CD4-positive, CD25-positive, alpha-beta regulatory T cell (primary cell): ENCODE data around the gene MCC. TPM values are rescaled to one million over a fixed set of nuclear protein-coding genes. Genes with fewer than 3 reads are reported as not detected.

Source experiments
- ATAC-seq, 2 donors: fragments of 150-1000 bp; cut with Tn5 transposase; one replicate each; pipeline ENCODE4 v1.10.0; 2021; ENCODE audit warnings: low read depth in 2 of 2, moderate number of reproducible peaks in 2 of 2, moderate library complexity in 1 of 2
- DNase-seq, 3 donors: peaks; one replicate each; pipeline versions ENCODE4 v3.0.0 to v3.0.0-alpha.2; 2012 to 2022; ENCODE audit warnings: mixed read lengths in 1 of 3
- H3K27ac ChIP-seq: one replicate; pipeline ENCODE4 v1.7.0; 2013; ENCODE audit warnings: mild to moderate bottlenecking, low read length; ENCODE audit not compliant: insufficient read depth, poor library complexity, severe bottlenecking
- H3K27me3 ChIP-seq: one replicate; pipeline ENCODE4 v1.7.0; 2013; ENCODE audit warnings: low read length; ENCODE audit not compliant: control insufficient read depth, insufficient read depth
- H3K36me3 ChIP-seq: one replicate; pipeline ENCODE4 v1.7.0; 2013; ENCODE audit warnings: mild to moderate bottlenecking, low read length, moderate library complexity; ENCODE audit not compliant: control insufficient read depth, insufficient read depth
- H3K4me1 ChIP-seq: 2 replicates; pipeline ENCODE4 v1.7.0; 2013; ENCODE audit warnings: mild to moderate bottlenecking, low read length; ENCODE audit not compliant: insufficient read depth, control insufficient read depth, poor library complexity, severe bottlenecking
- H3K4me3 ChIP-seq: one replicate; pipeline ENCODE4 v1.7.0; 2013; ENCODE audit warnings: low read depth, mild to moderate bottlenecking, low read length, moderate library complexity
- H3K9me3 ChIP-seq, 2 experiments: 1 replicate in 1 of 2; 2 replicates in 1 of 2; pipeline ENCODE4 v1.7.0; 2013; ENCODE audit warnings: low read length in 2 of 2, mild to moderate bottlenecking in 1 of 2, moderate library complexity in 1 of 2; ENCODE audit not compliant: control insufficient read depth in 2 of 2
- H3K27ac Mint-ChIP-seq, 3 donors: one replicate each; pipeline ENCODE4 v1.8.0; 2020 to 2022; ENCODE audit warnings: mild to moderate bottlenecking in 3 of 3, mixed read lengths in 3 of 3, moderate library complexity in 2 of 3
- H3K27me3 Mint-ChIP-seq: one replicate; pipeline ENCODE4 v1.8.0; 2022; ENCODE audit warnings: mild to moderate bottlenecking, mixed read lengths
- H3K36me3 Mint-ChIP-seq: one replicate; pipeline ENCODE4 v1.8.0; 2020; ENCODE audit warnings: mixed read lengths
- H3K4me1 Mint-ChIP-seq, 4 donors: one replicate each; pipeline ENCODE4 v1.8.0; 2020 to 2022; ENCODE audit warnings: mixed read lengths in 4 of 4, mild to moderate bottlenecking in 1 of 4
- H3K4me3 Mint-ChIP-seq, 4 donors: one replicate each; pipeline ENCODE4 v1.8.0; 2020 to 2022; ENCODE audit warnings: mild to moderate bottlenecking in 4 of 4, mixed read lengths in 4 of 4, moderate library complexity in 3 of 4
- H3K9me3 Mint-ChIP-seq, 7 donors: one replicate each; pipeline ENCODE4 v1.8.0; 2020 to 2022; ENCODE audit warnings: mixed read lengths in 7 of 7, mild to moderate bottlenecking in 3 of 7, moderate library complexity in 2 of 7
- polyA plus RNA-seq, 4 donors: library from polyadenylated mRNA; unstranded; fragments of 300-500 nt; fragmentation: Illumina TruSeq; gene quantifications; one replicate each; pipeline ENCODE4 v1.2.3, GENCODE V29; 2021
- total RNA-seq: library from RNA; stranded (reverse); gene quantifications from one replicate; pipeline ENCODE4 v1.2.3, GENCODE V29; 2022

Gene MCC
- total and polyA plus RNA-seq, 5 donors from 2014 or later: 0.47 to 11.1 (median 3.4) TPM

DNA sequence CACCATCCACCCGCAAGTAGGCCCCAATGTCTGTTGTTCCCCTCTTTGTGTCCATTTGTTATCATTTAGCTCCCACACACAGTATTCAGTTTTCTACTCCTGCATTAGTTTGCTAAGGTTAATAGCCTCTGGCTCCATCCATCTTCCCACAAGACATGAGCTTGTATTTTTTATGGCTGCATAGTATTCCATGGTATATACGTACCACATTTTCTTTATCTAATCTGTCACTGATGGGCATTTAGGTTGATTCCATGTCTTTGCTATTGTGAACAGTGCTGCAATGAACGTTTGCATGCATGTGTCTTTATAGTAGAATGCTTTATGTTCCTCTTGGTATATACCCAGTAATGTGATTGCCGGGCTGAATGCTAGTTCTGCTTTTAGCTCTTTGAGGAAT is 361.2 kb downstream of the MCC start:
- peaks cover under 1% of the 10 kb centered on the region for H3K36me3 ChIP-seq
- Mint-ChIP-seq H3K4me3 (no peak overlapping the region), H3K36me3 (peaks cover 9% of the 10 kb centered on the region), H3K27me3 (peaks cover 15% of the 10 kb centered on the region), H3K9me3 (peaks cover 0 to 9% (median 5%) of the 10 kb centered on the region in 7 donors), H3K27ac (no peak overlapping the region), H3K4me1 (no peaks in the 10 kb centered on the region)
- H3K4me1 ChIP-seq: no peaks in the 10 kb centered on the region
- DNase-seq: no peak
- H3K27ac ChIP-seq: no peak overlapping the region
- peaks cover 2% of the 10 kb centered on the region for H3K27me3 ChIP-seq
- H3K9me3 ChIP-seq: no peaks in the 10 kb centered on the region
- no peak for ATAC-seq
- no peak overlapping the region for H3K4me3 ChIP-seq

DNA sequence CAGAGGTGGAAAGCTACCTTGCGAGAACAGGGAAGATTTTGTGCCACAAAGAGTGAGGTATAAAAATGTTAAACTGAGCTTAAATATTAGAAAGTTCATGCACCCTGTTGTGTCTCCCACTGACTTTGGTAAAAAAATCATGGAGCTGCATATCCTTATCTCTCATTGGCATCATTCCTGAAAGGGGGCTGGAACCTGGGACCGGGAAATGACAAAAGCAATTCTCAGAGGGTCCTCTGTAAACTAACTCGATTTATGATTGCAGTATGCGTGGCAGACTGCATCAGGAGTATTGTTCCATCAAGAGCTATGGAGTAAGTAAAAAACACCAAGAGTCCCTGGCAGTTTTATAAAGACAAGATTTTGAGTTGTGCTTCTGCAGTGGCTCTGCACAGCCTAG is 362.9 kb downstream of the MCC start:
- no peaks in the 10 kb centered on the region for H3K9me3 ChIP-seq
- Mint-ChIP-seq H3K36me3 (peaks cover 9% of the 10 kb centered on the region), H3K27ac (no peak overlapping the region), H3K27me3 (peaks cover 6% of the 10 kb centered on the region), H3K4me3 (no peak overlapping the region), H3K4me1 (no peaks in the 10 kb centered on the region), H3K9me3 (peaks cover 0 to 9% (median 4%) of the 10 kb centered on the region in 7 donors)
- no peak overlapping the region for H3K27ac ChIP-seq
- no peak for DNase-seq
- H3K4me1 ChIP-seq: no peaks in the 10 kb centered on the region
- peaks cover 2% of the 10 kb centered on the region for H3K27me3 ChIP-seq
- no peak for ATAC-seq
- H3K36me3 ChIP-seq: peaks cover 2% of the 10 kb centered on the region
- H3K4me3 ChIP-seq: no peak overlapping the region

DNA sequence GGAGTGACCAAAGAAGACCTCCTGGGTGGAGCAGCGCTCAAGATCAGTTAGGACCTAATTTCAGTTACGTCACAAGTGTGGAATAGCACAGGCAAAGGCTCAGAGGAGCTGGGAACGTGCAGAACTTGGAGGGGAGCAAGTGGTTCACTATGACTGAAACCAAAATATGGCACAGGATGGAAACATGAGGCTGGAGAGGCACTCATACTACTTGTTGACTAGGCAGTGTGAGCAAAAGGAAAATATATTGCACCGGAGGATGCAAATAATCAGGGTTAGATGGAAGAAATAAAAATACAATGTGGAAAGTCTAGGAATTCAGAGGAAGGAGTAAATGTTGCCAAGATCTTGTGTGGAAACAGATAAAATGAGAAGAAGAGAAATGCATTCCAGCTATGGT is 363.3 kb downstream of the MCC start:
- DNase-seq: no peak
- no peaks in the 10 kb centered on the region for H3K4me1 Mint-ChIP-seq

DNA sequence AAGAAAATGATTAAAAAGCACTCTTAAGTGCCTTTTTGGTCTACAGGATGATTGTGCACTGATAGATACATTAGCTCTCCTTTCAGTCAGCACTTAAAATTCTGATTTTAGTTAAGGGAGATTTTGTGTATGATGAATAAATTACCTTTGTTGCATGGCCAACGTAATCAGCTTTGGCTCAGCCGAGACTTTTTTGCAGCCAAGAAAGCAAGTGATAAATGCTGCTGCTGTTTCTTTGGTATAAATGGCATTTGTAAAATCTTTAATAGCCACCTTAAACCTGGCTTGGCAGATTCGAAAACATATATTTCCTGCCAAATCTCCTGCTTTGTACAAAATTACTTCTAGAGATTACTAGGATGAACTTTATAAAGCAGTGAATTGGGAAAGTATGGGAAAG is 364.0 kb downstream of the MCC start:
- no peak overlapping the region for H3K27ac Mint-ChIP-seq
- Histone ChIP-seq H3K4me1 (no peaks in the 10 kb centered on the region), H3K4me3 (no peak overlapping the region), H3K9me3 (no peaks in the 10 kb centered on the region), H3K27me3 (peaks cover 2% of the 10 kb centered on the region), H3K27ac (no peak overlapping the region), H3K36me3 (peaks cover 2% of the 10 kb centered on the region)
- ATAC-seq: no peak
- peaks cover 0 to 9% (median 3%) of the 10 kb centered on the region in 7 donors for H3K9me3 Mint-ChIP-seq
- H3K4me3 Mint-ChIP-seq: no peak overlapping the region
- no peak for DNase-seq
- peaks cover 9% of the 10 kb centered on the region for H3K36me3 Mint-ChIP-seq
- H3K4me1 Mint-ChIP-seq: no peaks in the 10 kb centered on the region
- peaks cover 6% of the 10 kb centered on the region for H3K27me3 Mint-ChIP-seq

More for the DNA sequence above, 363.3 kb downstream of the MCC start:
- no peaks in the 10 kb centered on the region for H3K9me3 ChIP-seq
- H3K4me3 ChIP-seq: no peak overlapping the region
- Mint-ChIP-seq H3K4me3 (no peak overlapping the region), H3K27me3 (peaks cover 6% of the 10 kb centered on the region), H3K36me3 (peaks cover 9% of the 10 kb centered on the region), H3K27ac (peak overlapping the region in 1 of 3 donors; percentile 27), H3K9me3 (peaks cover 0 to 9% (median 4%) of the 10 kb centered on the region in 7 donors)
- H3K36me3 ChIP-seq: peaks cover 2% of the 10 kb centered on the region
- H3K27ac ChIP-seq: no peak overlapping the region
- no peak for ATAC-seq
- H3K27me3 ChIP-seq: peaks cover 2% of the 10 kb centered on the region
- H3K4me1 ChIP-seq: no peaks in the 10 kb centered on the region

DNA sequence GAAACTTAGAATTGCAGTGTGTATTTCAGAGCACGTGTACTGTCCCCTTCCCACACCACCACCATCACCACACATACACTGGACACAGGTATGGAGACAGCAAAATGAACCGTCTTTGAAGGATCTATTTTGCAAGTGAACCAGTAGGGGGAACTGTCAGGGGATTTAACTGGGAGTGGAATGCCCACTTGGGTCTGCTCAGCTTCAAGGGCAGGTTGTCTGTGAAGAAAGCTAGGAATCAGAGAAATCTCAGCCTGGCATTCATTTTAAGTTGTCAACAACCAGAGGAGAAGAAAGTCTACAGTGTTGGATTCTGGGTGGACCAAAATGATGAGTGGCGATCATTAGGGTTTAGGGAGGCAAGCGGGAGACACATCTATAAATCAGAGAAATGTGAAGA is 364.6 kb downstream of the MCC start:
- no peaks in the 10 kb centered on the region for H3K9me3 ChIP-seq
- Mint-ChIP-seq H3K4me3 (no peak overlapping the region), H3K4me1 (no peaks in the 10 kb centered on the region), H3K9me3 (peaks cover 0 to 9% (median 0%) of the 10 kb centered on the region in 7 donors), H3K36me3 (peaks cover 9% of the 10 kb centered on the region), H3K27ac (no peak overlapping the region), H3K27me3 (peaks cover 6% of the 10 kb centered on the region)
- ATAC-seq (no peak), DNase-seq (no peak)
- H3K27me3 ChIP-seq: peaks cover 1% of the 10 kb centered on the region
- H3K4me3 ChIP-seq: no peak overlapping the region
- H3K4me1 ChIP-seq: no peaks in the 10 kb centered on the region
- H3K36me3 ChIP-seq: peaks cover 2% of the 10 kb centered on the region
- H3K27ac ChIP-seq: no peak overlapping the region

DNA sequence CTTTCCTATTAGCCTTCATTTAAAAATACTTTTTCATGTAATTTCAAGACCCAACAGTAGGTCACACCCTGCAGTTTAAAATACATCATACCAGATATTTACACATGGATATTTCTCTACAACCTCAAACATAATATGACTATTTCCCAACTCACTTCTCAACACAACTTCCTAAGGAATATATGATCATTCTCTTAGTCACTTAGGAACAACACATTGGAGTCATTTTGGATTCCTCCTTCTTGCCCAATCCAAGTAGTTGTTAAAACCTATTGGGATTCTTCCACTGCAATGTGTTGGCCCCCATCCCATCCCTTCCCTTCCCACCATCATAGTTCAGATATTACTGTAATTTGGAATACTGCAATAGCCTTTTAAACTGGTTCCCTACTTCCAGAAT is 366.2 kb downstream of the MCC start:
- Histone ChIP-seq H3K36me3 (peaks cover 2% of the 10 kb centered on the region), H3K4me3 (no peak overlapping the region), H3K9me3 (no peaks in the 10 kb centered on the region), H3K27ac (no peak overlapping the region), H3K4me1 (no peaks in the 10 kb centered on the region), H3K27me3 (no peaks in the 10 kb centered on the region)
- H3K4me3 Mint-ChIP-seq: no peak overlapping the region
- peaks cover 3% of the 10 kb centered on the region for H3K36me3 Mint-ChIP-seq
- peaks cover 6% of the 10 kb centered on the region for H3K27me3 Mint-ChIP-seq
- peaks cover 0 to 2% (median 0%) of the 10 kb centered on the region in 7 donors for H3K9me3 Mint-ChIP-seq
- H3K4me1 Mint-ChIP-seq: no peaks in the 10 kb centered on the region
- ATAC-seq: no peak
- DNase-seq: no peak
- no peak overlapping the region for H3K27ac Mint-ChIP-seq

DNA sequence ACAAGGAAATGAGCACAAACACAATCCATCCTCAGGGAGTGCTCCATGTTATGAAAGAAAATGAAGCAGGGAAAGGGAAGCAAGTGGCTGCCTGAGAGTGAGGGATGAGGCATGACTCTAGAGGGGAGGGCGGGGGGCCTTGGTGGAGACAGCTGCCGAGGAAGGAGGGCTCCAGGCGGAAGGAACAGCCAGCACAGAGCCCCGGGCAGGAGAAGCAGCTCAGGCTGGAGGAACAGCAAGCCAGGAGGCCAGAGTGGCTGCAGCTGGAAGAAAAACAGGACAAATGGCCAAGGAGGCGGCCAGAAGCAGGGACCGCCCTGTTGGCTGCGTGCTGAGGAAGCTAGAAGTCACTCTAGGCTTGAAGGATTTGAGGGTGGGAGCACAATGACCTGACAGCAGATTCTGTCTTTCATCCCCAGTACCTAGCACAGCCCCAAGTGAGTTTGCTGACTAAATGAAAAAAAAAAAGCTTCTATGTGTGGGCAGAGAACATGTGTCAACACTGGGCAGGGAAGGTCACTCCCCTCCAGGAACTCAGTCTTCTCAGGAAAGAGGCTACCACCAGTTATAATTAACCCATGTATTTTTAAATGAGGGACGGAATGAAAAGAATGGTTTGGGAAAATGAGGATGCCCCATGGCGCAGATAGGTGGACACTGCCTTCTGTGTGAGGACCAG is 368.9 kb downstream of the MCC start:
- Mint-ChIP-seq H3K36me3 (no peaks in the 10 kb centered on the region), H3K27ac (no peak overlapping the region), H3K4me1 (no peaks in the 10 kb centered on the region), H3K27me3 (no peaks in the 10 kb centered on the region), H3K4me3 (no peak overlapping the region), H3K9me3 (no peaks in the 10 kb centered on the region)
- Histone ChIP-seq H3K9me3 (no peaks in the 10 kb centered on the region), H3K27ac (no peak overlapping the region), H3K36me3 (peaks cover 2% of the 10 kb centered on the region), H3K4me3 (no peak overlapping the region), H3K27me3 (no peaks in the 10 kb centered on the region), H3K4me1 (no peaks in the 10 kb centered on the region)
- ATAC-seq: no peak
- no peak for DNase-seq

DNA sequence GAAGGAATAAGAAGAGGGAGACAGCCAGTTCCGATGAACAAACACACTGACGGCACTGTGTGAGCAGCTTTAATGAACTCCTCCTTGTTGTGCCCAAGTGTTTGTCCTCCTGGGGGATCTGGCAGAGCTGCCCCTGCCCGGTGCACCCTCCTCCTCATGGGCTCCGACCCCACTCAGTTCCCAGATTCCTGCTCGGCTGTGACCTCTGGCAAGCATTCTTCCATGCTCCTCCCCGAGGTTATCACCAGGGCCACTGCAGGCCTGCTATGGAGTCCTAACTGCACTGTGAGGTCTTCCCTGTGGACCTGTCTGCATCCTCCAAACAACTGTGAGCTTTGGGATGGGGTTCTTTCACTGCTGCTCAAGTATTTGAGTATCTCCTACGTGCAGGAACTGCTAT is 369.5 kb downstream of the MCC start:
- ATAC-seq (no peak), DNase-seq (no peak)
- Mint-ChIP-seq H3K9me3 (no peaks in the 10 kb centered on the region), H3K4me1 (no peaks in the 10 kb centered on the region), H3K36me3 (no peaks in the 10 kb centered on the region), H3K27me3 (no peaks in the 10 kb centered on the region), H3K4me3 (no peak overlapping the region), H3K27ac (no peak overlapping the region)
- peaks cover 2% of the 10 kb centered on the region for H3K36me3 ChIP-seq
- no peaks in the 10 kb centered on the region for H3K27me3 ChIP-seq
- H3K9me3 ChIP-seq: no peaks in the 10 kb centered on the region
- H3K4me3 ChIP-seq: no peak overlapping the region
- H3K27ac ChIP-seq: no peak overlapping the region
- no peaks in the 10 kb centered on the region for H3K4me1 ChIP-seq
